Natural killer cell (primary cell): ENCODE results near the gene TULP3. TPM values are rescaled to one million over a fixed set of nuclear protein-coding genes. Genes with fewer than 3 reads are reported as not detected.

Experiments
- ATAC-seq, 3 donors: fragments of 150-1000 bp in 2 of 3; fragments of 200-7000 bp in 1 of 3; cut with Tn5 transposase; 1 replicate in 1 of 3; 2 replicates in 2 of 3; pipeline ENCODE4 v1.10.0; 2021; ENCODE audit warnings: mild to moderate bottlenecking in 2 of 3, moderate library complexity in 2 of 3
- DNase-seq, 2 donors: peaks; one replicate each; pipeline versions ENCODE4 v3.0.0 to v3.0.0-alpha.2; 2013 to 2021; ENCODE audit warnings: mixed read lengths in 1 of 2
- H3K27ac ChIP-seq: one replicate; pipeline ENCODE4 v1.5.1; 2013; ENCODE audit warnings: mild to moderate bottlenecking, low read length
- H3K27me3 ChIP-seq: one replicate; pipeline ENCODE4 v1.6.1; 2013; ENCODE audit warnings: low read length; ENCODE audit not compliant: control insufficient read depth, insufficient read depth
- H3K36me3 ChIP-seq: one replicate; pipeline ENCODE4 v1.6.1; 2013; ENCODE audit warnings: low read length; ENCODE audit not compliant: control insufficient read depth, insufficient read depth
- H3K4me1 ChIP-seq: one replicate; pipeline ENCODE4 v1.6.1; 2013; ENCODE audit warnings: low read length; ENCODE audit not compliant: control insufficient read depth, insufficient read depth
- H3K4me3 ChIP-seq: one replicate; pipeline ENCODE4 v1.5.1; 2013; ENCODE audit warnings: low read length
- H3K9me3 ChIP-seq: one replicate; pipeline ENCODE4 v1.6.1; 2013; ENCODE audit warnings: low read length; ENCODE audit not compliant: control insufficient read depth, insufficient read depth
- H3K27ac Mint-ChIP-seq, 2 donors: one replicate each; pipeline ENCODE4 v1.8.0; 2022; ENCODE audit warnings: mild to moderate bottlenecking in 2 of 2, mixed read lengths in 2 of 2, moderate library complexity in 1 of 2
- H3K27me3 Mint-ChIP-seq, 2 donors: one replicate each; pipeline ENCODE4 v1.8.0; 2022; ENCODE audit warnings: low read depth in 2 of 2, mixed read lengths in 2 of 2
- H3K36me3 Mint-ChIP-seq: one replicate; pipeline ENCODE4 v1.8.0; 2022; ENCODE audit warnings: mixed read lengths
- H3K4me1 Mint-ChIP-seq, 2 donors: one replicate each; pipeline ENCODE4 v1.8.0; 2022; ENCODE audit warnings: mixed read lengths in 2 of 2
- H3K4me3 Mint-ChIP-seq: one replicate; pipeline ENCODE4 v1.8.0; 2022; ENCODE audit warnings: mild to moderate bottlenecking, moderate library complexity, mixed read lengths
- H3K9me3 Mint-ChIP-seq, 2 donors: one replicate each; pipeline ENCODE4 v1.8.0; 2022; ENCODE audit warnings: mixed read lengths in 2 of 2
- WGBS: methylation state at CpG from one replicate; pipeline ENCODE4 v1.1.7; 2013; ENCODE audit warnings: missing lambda C conversion rate; ENCODE audit not compliant: insufficient coverage; 5-methylcytosine and 5-hydroxymethylcytosine counted together
- intact Hi-C: fragments of 100-400 bp; cut with micrococcal nuclease; formaldehyde crosslinking; loops from one replicate; pipeline ENCODE4 v1.14.2; 2022
- total RNA-seq, 4 donors: library from RNA; stranded (reverse); fragments of 120-200 nt in 1 of 4; gene quantifications; one replicate each; pipeline versions ENCODE4 v1.2.3 to v1.2.4, GENCODE V29; 2013 to 2022
- TF ChIP-seq, protein P1 (sequence below): fragments of 200-600 bp; IDR thresholded peaks from one replicate; pipeline ENCODE4 v1.8.0; 2022; ENCODE audit warnings: antibody characterized with exemption

Gene TULP3
- total RNA-seq, 3 donors from 2014 or later (not counting 1 experiment from before 2014, with no cell fraction given), result 5.1 to 8.7 (median 6.2) TPM

DNA sequence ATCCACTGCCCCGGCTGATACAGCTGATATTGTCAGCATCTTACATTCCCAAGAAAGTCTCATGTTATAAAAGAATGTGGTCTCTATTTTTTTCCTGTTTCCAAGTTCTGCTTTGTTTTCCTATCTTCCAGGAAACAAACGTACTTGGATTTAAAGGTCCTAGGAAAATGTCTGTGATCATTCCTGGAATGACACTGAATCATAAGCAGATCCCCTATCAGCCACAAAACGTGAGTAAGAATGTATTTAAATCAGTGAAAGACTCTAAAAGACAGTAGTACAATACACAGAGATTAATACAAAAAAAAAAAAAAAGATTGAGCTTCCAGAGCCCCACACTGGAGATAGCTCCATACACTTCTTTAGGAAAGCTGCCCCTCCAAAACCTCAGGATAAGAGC is 46.8 kb downstream of the TULP3 start:
- Histone ChIP-seq H3K9me3 (no peaks in the 10 kb centered on the region), H3K36me3 (peaks cover 18% of the 10 kb centered on the region), H3K4me1 (no peaks in the 10 kb centered on the region), H3K4me3 (no peak overlapping the region), H3K27me3 (no peaks in the 10 kb centered on the region), H3K27ac (no peak overlapping the region)
- H3K27ac Mint-ChIP-seq, result no peak overlapping the region
- no peaks in the 10 kb centered on the region for H3K27me3 Mint-ChIP-seq
- no peaks in the 10 kb centered on the region for H3K9me3 Mint-ChIP-seq
- no peak overlapping the region for H3K4me3 Mint-ChIP-seq
- intact Hi-C loops, result no loop called here
- TF ChIP-seq, protein P1, sequence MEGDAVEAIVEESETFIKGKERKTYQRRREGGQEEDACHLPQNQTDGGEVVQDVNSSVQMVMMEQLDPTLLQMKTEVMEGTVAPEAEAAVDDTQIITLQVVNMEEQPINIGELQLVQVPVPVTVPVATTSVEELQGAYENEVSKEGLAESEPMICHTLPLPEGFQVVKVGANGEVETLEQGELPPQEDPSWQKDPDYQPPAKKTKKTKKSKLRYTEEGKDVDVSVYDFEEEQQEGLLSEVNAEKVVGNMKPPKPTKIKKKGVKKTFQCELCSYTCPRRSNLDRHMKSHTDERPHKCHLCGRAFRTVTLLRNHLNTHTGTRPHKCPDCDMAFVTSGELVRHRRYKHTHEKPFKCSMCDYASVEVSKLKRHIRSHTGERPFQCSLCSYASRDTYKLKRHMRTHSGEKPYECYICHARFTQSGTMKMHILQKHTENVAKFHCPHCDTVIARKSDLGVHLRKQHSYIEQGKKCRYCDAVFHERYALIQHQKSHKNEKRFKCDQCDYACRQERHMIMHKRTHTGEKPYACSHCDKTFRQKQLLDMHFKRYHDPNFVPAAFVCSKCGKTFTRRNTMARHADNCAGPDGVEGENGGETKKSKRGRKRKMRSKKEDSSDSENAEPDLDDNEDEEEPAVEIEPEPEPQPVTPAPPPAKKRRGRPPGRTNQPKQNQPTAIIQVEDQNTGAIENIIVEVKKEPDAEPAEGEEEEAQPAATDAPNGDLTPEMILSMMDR, result no peak
- H3K36me3 Mint-ChIP-seq, result peaks cover 5% of the 10 kb centered on the region
- no peaks in the 10 kb centered on the region for H3K4me1 Mint-ChIP-seq
- DNase-seq (no peak), ATAC-seq (no peak)
- 92% methylated on average over 1 of the region's 3 CpGs for WGBS

DNA sequence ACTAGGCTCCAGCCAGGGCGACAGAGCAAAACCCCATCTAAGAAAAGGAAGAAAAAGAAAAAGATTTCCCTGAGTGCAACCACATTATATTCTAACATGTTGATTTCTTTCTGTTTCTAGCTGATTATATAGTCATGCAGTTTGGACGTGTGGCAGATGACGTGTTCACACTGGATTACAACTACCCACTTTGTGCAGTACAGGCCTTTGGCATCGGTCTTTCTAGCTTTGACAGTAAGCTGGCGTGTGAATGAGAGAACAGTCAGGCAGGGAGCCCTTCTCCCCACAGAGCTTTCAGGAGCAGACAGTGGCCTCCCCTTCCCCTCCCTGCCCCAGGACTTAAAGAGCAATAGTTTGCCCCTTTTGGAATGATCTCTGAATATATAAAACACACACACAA is 48.5 kb downstream of the TULP3 start:
- peaks cover 5% of the 10 kb centered on the region for H3K36me3 Mint-ChIP-seq
- TF ChIP-seq, protein P1, result no peak
- H3K27ac ChIP-seq, result no peak overlapping the region
- ATAC-seq, result no peak
- DNase-seq, result no peak
- no peaks in the 10 kb centered on the region for H3K9me3 ChIP-seq
- no peaks in the 10 kb centered on the region for H3K4me1 Mint-ChIP-seq
- H3K4me3 ChIP-seq, result no peak overlapping the region
- WGBS, result 99% methylated on average over 5 of the region's 5 CpGs
- peaks cover 15% of the 10 kb centered on the region for H3K36me3 ChIP-seq
- no peak overlapping the region for H3K4me3 Mint-ChIP-seq
- no peaks in the 10 kb centered on the region for H3K9me3 Mint-ChIP-seq
- no peaks in the 10 kb centered on the region for H3K27me3 Mint-ChIP-seq
- no peaks in the 10 kb centered on the region for H3K4me1 ChIP-seq
- H3K27ac Mint-ChIP-seq, result no peak overlapping the region
- H3K27me3 ChIP-seq, result no peaks in the 10 kb centered on the region
- intact Hi-C loops, result no loop called here

DNA sequence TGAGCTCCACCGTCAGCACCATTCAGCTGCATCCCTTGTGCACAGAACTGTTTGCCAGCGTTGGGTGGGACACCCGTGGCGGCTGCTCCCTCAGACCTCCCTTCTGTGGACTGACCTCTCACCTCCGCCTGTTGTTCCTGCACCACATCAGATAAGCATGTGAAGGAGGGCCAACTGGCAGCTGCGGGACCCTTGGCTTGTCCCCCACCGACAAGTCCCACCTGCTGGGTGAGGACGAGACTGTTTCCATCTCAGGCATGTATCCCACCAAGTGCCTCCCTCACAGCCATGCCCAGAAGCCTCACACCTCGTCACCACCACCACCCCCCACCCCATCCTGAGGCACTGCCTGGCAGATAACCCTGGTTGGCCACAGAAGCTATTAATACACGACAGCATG is 49.9 kb downstream of the TULP3 start:
- TF ChIP-seq, protein P1, result no peak
- Histone ChIP-seq H3K4me3 (no peak overlapping the region), H3K27me3 (no peaks in the 10 kb centered on the region), H3K27ac (no peak overlapping the region), H3K36me3 (peaks cover 7% of the 10 kb centered on the region), H3K4me1 (peaks cover 5% of the 10 kb centered on the region), H3K9me3 (no peaks in the 10 kb centered on the region)
- Mint-ChIP-seq H3K4me1 (no peaks in the 10 kb centered on the region), H3K4me3 (no peak overlapping the region), H3K27me3 (no peaks in the 10 kb centered on the region), H3K27ac (no peak overlapping the region), H3K36me3 (no peaks in the 10 kb centered on the region), H3K9me3 (no peaks in the 10 kb centered on the region)
- DNase-seq (no peak), ATAC-seq (peak in 1 of 3 donors; percentile 9)
- 84% methylated on average over 9 of the region's 10 CpGs for WGBS
- intact Hi-C loops, result no loop called here

DNA sequence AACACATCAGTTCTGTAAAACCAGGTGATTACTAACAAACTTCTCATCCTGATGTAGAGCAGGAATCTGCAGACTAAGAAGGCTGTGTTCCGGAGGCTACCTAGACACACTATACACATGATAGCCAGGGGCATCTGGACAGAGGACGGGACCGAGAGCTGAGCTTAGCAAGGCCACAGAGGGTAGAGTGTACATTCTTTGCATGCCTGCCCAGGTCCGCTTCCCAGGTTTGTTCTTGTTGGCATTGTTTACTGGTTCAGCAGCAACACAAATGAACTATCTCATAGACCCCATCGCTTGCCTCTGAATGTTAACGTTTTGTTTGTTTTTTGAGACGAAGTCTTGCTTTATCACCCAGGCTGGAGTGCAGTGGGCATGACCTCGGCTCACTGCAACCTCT is 50.8 kb downstream of the TULP3 start:
- intact Hi-C loops, result no loop called here
- Histone ChIP-seq H3K36me3 (peaks cover 7% of the 10 kb centered on the region), H3K9me3 (no peaks in the 10 kb centered on the region), H3K4me1 (peaks cover 5% of the 10 kb centered on the region), H3K4me3 (no peak overlapping the region), H3K27me3 (no peaks in the 10 kb centered on the region), H3K27ac (no peak overlapping the region)
- no peak overlapping the region for H3K27ac Mint-ChIP-seq
- H3K27me3 Mint-ChIP-seq, result no peaks in the 10 kb centered on the region
- no peaks in the 10 kb centered on the region for H3K36me3 Mint-ChIP-seq
- H3K4me3 Mint-ChIP-seq, result no peak overlapping the region
- no peak for DNase-seq
- TF ChIP-seq, protein P1, result no peak
- ATAC-seq, result no peak
- no peaks in the 10 kb centered on the region for H3K4me1 Mint-ChIP-seq
- WGBS, result 96% methylated on average over 8 of the region's 8 CpGs
- no peaks in the 10 kb centered on the region for H3K9me3 Mint-ChIP-seq
